A549 (cell line): ENCODE data around the gene GZMH.

ENCODE experiments used
- BHLHE40 ChIP-seq: IDR thresholded peaks from 2 replicates; pipeline ENCODE4 v1.6.1; 2012; ENCODE audit warnings: low read depth, low read length, inconsistent platforms
- CHD2 ChIP-seq: fragments of 150-350 bp; IDR thresholded peaks from 2 replicates; pipeline ENCODE4 v1.6.1; 2014; ENCODE audit warnings: low read length; ENCODE audit not compliant: partially characterized antibody
- HDAC2 ChIP-seq: fragments of 200-600 bp; sonication (generic); IDR thresholded peaks from 2 replicates; pipeline ENCODE4 v1.6.1; 2016
- HOXB5 ChIP-seq: fragments of 250-450 bp; sonication (Bioruptor Pico); IDR thresholded peaks from 2 replicates; pipeline ENCODE4 v1.5.0; 2020; ENCODE audit warnings: mild to moderate bottlenecking, moderate library complexity
- MYC ChIP-seq: IDR thresholded peaks from 2 replicates; pipeline ENCODE4 v1.6.1; 2012; ENCODE audit warnings: mild to moderate bottlenecking, inconsistent platforms, low read length, improper control_type of control experiment, borderline replicate concordance
- NR3C1 ChIP-seq: fragments of >200 bp; sonication (Bioruptor Twin); formaldehyde crosslinking; IDR thresholded peaks from 3 replicates; pipeline ENCODE4 v1.6.1; 2017
- POLR2AphosphoS2 ChIP-seq: conservative IDR thresholded peaks from 2 replicates; pipeline ENCODE4 v1.6.1; 2012; ENCODE audit warnings: low read length, improper control_type of control experiment, inconsistent platforms
- SMC3 ChIP-seq: fragments of >200 bp; sonication (Bioruptor Twin); formaldehyde crosslinking; IDR thresholded peaks from 3 replicates; pipeline ENCODE4 v1.6.1; 2018; ENCODE audit warnings: inconsistent platforms
- TF ChIP-seq, protein P1 (sequence below): fragments of >200 bp; sonication (Bioruptor Twin); formaldehyde crosslinking; IDR thresholded peaks from 3 replicates; pipeline ENCODE4 v1.5.1; 2016
- TF ChIP-seq, protein P2 (sequence below): fragments of 200-600 bp; sonication (generic); IDR thresholded peaks from 2 replicates; pipeline ENCODE4 v1.6.1; 2016; ENCODE audit warnings: antibody characterized with exemption, mild to moderate bottlenecking, moderate library complexity
- TF ChIP-seq, protein P3 (sequence below): IDR thresholded peaks from 2 replicates; pipeline ENCODE4 v1.6.1; 2012
- TF ChIP-seq, protein P4 (sequence below): fragments of >200 bp; sonication (Bioruptor Twin); formaldehyde crosslinking; IDR thresholded peaks from 3 replicates; pipeline ENCODE4 v1.6.1; 2016

DNA sequence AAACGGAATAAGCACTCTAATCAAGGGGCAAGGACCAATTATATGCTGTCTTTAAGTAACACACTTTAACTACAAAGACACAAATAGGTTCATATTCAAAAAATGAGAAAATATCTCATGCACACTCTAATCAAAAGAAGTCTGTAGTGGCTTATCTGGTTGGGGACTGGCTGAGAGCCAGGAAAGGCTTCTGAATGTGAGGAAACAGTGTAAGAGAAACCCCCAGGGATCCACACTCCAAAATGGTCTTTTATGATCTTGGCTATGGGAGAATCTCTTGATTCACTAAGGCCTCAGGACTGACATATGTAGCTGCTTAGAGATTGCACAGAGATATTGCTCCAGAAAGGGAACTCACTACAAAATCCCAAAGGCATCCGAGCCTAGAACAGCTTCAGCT, 43.7 kb downstream of the GZMH start:
- TF ChIP-seq BHLHE40 (no peak), MYC (no peak), SMC3 (no peak), POLR2AphosphoS2 (no peak), HDAC2 (no peak), NR3C1 (no peak), HOXB5 (no peak), CHD2 (no peak)
- TF ChIP-seq, protein P1, sequence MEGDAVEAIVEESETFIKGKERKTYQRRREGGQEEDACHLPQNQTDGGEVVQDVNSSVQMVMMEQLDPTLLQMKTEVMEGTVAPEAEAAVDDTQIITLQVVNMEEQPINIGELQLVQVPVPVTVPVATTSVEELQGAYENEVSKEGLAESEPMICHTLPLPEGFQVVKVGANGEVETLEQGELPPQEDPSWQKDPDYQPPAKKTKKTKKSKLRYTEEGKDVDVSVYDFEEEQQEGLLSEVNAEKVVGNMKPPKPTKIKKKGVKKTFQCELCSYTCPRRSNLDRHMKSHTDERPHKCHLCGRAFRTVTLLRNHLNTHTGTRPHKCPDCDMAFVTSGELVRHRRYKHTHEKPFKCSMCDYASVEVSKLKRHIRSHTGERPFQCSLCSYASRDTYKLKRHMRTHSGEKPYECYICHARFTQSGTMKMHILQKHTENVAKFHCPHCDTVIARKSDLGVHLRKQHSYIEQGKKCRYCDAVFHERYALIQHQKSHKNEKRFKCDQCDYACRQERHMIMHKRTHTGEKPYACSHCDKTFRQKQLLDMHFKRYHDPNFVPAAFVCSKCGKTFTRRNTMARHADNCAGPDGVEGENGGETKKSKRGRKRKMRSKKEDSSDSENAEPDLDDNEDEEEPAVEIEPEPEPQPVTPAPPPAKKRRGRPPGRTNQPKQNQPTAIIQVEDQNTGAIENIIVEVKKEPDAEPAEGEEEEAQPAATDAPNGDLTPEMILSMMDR = no peak
- TF ChIP-seq, protein P2, sequence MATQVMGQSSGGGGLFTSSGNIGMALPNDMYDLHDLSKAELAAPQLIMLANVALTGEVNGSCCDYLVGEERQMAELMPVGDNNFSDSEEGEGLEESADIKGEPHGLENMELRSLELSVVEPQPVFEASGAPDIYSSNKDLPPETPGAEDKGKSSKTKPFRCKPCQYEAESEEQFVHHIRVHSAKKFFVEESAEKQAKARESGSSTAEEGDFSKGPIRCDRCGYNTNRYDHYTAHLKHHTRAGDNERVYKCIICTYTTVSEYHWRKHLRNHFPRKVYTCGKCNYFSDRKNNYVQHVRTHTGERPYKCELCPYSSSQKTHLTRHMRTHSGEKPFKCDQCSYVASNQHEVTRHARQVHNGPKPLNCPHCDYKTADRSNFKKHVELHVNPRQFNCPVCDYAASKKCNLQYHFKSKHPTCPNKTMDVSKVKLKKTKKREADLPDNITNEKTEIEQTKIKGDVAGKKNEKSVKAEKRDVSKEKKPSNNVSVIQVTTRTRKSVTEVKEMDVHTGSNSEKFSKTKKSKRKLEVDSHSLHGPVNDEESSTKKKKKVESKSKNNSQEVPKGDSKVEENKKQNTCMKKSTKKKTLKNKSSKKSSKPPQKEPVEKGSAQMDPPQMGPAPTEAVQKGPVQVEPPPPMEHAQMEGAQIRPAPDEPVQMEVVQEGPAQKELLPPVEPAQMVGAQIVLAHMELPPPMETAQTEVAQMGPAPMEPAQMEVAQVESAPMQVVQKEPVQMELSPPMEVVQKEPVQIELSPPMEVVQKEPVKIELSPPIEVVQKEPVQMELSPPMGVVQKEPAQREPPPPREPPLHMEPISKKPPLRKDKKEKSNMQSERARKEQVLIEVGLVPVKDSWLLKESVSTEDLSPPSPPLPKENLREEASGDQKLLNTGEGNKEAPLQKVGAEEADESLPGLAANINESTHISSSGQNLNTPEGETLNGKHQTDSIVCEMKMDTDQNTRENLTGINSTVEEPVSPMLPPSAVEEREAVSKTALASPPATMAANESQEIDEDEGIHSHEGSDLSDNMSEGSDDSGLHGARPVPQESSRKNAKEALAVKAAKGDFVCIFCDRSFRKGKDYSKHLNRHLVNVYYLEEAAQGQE = no peak
- TF ChIP-seq, protein P3, sequence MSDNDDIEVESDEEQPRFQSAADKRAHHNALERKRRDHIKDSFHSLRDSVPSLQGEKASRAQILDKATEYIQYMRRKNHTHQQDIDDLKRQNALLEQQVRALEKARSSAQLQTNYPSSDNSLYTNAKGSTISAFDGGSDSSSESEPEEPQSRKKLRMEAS = no peak
- TF ChIP-seq, protein P4, sequence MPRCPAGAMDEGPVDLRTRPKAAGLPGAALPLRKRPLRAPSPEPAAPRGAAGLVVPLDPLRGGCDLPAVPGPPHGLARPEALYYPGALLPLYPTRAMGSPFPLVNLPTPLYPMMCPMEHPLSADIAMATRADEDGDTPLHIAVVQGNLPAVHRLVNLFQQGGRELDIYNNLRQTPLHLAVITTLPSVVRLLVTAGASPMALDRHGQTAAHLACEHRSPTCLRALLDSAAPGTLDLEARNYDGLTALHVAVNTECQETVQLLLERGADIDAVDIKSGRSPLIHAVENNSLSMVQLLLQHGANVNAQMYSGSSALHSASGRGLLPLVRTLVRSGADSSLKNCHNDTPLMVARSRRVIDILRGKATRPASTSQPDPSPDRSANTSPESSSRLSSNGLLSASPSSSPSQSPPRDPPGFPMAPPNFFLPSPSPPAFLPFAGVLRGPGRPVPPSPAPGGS = no peak
